Skeletal muscle cell (primary cell): Measurements from ENCODE around the gene ZC3H14.

Experiments
- DNase-seq: peaks from one replicate; pipeline ENCODE4 v3.0.0-alpha.2; 2010; ENCODE audit warnings: low read depth
- H3K4me3 ChIP-seq: 2 replicates; pipeline ENCODE4 v1.5.1; 2011; ENCODE audit warnings: low read depth, mild to moderate bottlenecking, control low read depth, low read length, moderate library complexity

Gene ZC3H14

GRCh38 chr14:88599326-88599725 lies 36.5 kb downstream of the ZC3H14 start:
- no peak for DNase-seq
- no peak overlapping the region for H3K4me3 ChIP-seq

DNA sequence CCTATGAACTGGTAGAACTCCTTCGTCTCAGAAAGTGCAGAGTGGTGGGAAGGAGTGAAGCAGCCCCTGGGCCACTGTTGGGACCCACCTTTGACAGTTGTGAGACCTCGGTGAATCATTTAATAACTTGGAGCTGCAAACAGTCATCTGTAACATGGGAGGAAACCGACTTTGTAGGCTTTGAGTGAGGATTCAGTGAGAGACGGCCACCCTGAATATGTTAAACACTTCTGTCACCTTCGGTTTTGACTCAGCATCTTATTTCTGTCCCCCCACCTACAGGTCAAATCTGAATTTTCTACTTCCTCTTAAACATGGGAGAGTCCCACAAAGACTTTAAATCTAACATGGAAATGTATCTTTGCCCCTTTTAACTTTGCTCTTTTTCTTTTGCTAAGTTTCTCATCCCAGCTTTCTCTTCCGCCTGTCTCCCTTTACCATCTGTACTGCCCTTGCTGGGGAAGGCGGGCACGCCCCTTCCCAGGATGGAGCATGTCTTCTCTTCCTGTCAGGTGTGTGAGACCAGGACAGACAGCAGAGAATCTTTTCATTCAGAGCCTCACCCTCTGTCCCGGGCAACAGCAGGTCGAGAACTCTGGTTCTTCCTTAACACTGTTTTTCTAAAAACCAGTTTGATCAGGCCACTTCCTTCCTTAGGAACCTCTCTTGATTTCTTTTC lies 37.1 kb downstream of the ZC3H14 start:
- no peak overlapping the region for H3K4me3 ChIP-seq
- DNase-seq: no peak

DNA sequence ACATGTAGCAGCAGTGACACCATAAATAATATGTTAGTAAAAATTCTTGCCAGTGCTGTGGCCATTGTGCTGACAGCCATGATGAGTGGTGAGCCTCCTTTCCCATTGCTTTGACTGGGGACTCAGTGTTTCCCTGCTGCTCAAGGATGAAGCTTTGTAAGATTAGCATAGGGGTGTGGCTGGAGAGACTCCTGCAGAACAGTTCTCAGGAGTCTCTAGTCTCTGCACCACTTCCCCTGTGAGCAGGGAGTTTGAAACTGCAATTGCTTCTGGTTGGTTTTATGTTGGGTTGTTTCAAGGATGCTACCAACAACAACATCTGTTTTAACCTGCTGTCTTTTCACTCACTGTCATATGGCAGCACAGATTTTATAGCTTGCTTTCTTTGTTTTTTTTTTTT lies 41.4 kb downstream of the ZC3H14 start:
- no peak overlapping the region for H3K4me3 ChIP-seq
- DNase-seq: no peak

GRCh38 chr14:88605594-88605993 lies 42.8 kb downstream of the ZC3H14 start:
- DNase-seq: no peak
- no peak overlapping the region for H3K4me3 ChIP-seq

DNA sequence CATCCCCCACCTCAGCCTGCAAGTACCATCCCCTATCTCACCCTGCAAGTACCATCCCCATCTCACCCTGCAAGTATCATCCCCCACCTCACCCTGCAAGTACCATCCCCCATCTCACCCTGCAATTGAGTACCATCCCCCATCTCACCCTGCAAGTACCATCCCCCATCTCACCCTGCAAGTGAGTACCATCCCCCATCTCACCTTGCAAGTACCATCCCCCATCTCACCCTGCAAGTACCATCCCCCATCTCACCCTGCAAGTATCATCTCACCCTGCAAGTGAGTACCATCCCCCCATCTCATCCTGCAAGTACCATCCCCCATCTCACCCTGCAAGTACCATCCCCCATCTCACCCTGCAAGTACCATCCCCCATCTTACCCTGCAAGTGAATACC lies 45.0 kb downstream of the ZC3H14 start:
- H3K4me3 ChIP-seq: no peak overlapping the region
- no peak for DNase-seq

- no peak for DNase-seq
- no peak overlapping the region for H3K4me3 ChIP-seq
These were observed 49.0 kb downstream of the ZC3H14 start for GRCh38 chr14:88611878-88612277.

DNA sequence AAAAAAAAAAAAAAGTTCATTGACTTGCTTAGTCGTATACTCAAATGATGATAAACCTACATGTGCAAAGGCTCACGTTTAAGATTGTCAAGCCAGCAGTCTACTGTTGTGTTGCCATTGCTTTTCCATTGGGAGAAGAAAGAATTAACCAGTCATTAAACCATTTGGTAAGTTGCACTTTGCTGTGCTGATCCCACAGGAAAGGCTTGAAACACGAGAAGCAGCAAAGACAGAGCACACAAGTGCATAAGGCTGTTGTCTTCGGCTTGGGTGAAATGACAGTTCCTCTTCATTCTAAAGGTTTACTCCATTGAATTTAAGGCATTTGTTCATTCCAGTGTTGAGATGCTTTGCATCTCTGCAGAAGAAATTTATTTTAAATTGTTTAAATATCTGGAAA lies 50.1 kb downstream of the ZC3H14 start:
- no peak overlapping the region for H3K4me3 ChIP-seq
- DNase-seq: no peak

DNA sequence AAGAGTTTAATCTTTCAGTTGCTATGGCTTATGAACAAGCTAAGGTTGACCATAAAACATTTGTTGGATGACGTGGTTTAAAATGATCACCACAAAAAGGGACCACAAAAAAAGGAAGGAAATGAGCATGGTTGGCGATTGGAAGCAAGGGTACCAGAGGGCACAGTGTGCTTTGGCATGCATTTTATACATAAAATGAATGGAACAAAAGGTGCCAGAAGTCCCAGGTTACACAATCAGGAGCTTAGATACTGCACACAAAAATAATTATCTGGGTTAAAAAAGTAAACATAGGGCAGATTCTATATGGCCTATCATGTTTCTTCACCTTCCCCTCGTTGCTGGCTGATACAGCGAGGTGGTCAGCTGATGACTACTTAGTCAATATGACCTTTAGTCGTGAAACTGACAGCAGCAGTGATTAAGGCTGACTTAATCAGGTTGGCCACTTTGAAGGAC lies 50.7 kb downstream of the ZC3H14 start:
- DNase-seq: no peak

GRCh38 chr14:88614218-88614907 lies 51.5 kb downstream of the ZC3H14 start:
- H3K4me3 ChIP-seq: no peak overlapping the region
- peak; percentile 12 for DNase-seq

More for the DNA sequence above, 50.7 kb downstream of the ZC3H14 start:
- no peak overlapping the region for H3K4me3 ChIP-seq

DNA sequence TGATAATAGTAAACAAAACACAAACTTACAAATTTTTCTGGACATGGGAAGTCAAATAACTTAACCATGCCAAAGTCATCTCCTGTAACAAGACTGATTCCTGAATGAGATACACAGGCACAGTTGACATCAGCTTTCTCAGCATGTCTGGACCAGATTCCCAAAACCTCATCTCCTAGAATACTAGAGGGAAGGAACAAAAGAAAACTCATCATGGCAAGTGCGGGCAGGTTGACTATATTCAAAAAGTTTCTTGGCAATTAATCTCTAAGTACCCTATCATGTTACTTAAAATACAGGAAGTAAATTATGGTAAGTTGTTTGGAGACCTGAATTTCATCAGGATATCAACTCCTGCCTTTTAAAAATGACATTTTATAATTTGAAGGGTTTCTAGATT lies 53.9 kb downstream of the ZC3H14 start:
- DNase-seq: no peak
- no peak overlapping the region for H3K4me3 ChIP-seq

DNA sequence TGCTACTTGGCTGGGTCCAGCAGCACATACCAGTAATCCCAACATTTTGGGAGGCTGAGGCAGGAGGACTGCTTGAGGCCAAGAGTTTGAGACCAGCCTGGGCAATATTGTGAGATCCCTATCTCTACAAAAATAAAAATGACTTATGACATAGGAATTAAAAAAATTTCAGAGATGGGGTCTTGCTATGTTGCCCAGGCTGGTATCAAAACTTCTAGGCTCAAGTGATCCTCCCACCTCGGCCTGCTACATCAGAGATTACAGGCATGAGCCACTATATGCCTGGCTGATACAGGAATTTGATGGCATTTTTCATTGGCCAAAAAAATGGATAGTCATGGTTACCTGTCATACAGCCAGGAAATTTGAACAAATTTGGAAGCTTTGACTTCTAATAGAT lies 54.6 kb downstream of the ZC3H14 start:
- no peak overlapping the region for H3K4me3 ChIP-seq
- DNase-seq: no peak

GRCh38 chr14:88618476-88618875 lies 55.6 kb downstream of the ZC3H14 start:
- H3K4me3 ChIP-seq: no peak overlapping the region
- DNase-seq: no peak

GRCh38 chr14:88621100-88621499 lies 58.3 kb downstream of the ZC3H14 start:
- no peak for DNase-seq
- H3K4me3 ChIP-seq: no peak overlapping the region

DNA sequence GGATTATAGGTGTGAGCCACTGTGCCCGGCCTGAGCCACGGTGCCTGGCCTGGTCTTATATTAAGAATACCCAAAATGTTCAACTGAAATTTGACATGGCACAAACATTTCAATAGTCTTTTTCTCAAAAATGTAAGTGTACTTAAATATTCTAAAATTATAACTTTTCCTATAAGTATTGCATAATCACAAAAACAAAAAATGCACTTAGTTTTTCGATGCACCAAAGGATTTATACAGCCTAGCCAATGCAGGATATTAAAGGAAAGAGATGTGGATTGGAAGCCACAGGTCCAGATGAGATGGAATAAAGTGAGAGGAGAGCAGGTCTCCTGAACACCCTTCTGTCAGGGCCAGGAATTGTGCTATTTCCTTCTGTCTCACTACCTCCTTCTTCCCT lies 62.8 kb downstream of the ZC3H14 start:
- H3K4me3 ChIP-seq: no peak overlapping the region

GRCh38 chr14:88628033-88628432 lies 65.2 kb downstream of the ZC3H14 start:
- DNase-seq: no peak
- H3K4me3 ChIP-seq: no peak overlapping the region

More for the DNA sequence above, 62.8 kb downstream of the ZC3H14 start:
- no peak for DNase-seq

DNA sequence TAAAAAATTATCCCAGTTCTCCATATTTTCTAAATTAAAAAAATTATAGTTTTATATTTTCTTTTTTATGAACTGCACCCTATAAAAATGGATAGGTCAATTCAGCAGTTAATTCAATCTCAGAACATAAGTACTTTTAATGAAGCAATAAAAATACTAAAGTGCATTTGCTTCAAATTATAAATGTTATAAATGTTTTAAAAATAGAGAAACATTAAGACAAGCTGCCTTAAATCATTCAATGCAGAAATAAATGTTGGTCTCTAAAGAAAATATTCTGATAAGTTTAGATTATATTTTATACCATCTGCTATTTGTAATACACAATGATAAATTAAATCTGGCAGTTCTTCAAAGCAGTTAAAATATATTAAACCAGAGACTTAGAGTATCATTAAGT lies 65.6 kb downstream of the ZC3H14 start:
- no peak overlapping the region for H3K4me3 ChIP-seq
- DNase-seq: no peak

GRCh38 chr14:88630565-88630964 lies 67.7 kb downstream of the ZC3H14 start:
- DNase-seq: no peak
- H3K4me3 ChIP-seq: no peak overlapping the region

- no peak overlapping the region for H3K4me3 ChIP-seq
- DNase-seq: no peak
These were observed 68.3 kb downstream of the ZC3H14 start for GRCh38 chr14:88631091-88631490.

GRCh38 chr14:88632512-88632911 lies 69.7 kb downstream of the ZC3H14 start:
- no peak overlapping the region for H3K4me3 ChIP-seq
- DNase-seq: no peak

DNA sequence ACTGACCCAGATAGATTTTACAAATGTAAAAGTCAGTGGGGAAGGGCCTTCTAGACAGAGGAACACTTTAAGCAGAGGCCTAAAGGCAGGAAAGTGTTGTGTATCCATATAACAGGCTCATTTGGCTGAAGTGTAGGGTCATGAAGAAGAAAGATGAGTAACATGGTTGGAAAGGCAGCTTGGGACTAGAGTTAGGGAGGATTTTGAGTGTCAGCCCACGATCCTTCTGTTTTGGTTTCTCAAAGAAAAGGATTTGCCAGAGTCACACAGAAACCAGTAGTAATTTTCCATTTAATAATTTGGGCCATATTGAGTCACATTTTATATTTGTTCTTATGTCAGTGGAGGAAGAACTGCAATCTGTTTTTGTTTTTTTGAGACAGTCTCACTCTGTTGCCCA lies 76.4 kb downstream of the ZC3H14 start:
- no peak for DNase-seq
- no peak overlapping the region for H3K4me3 ChIP-seq

GRCh38 chr14:88660056-88660455 lies 97.2 kb downstream of the ZC3H14 start:
- H3K4me3 ChIP-seq: no peak overlapping the region
- DNase-seq: no peak
